Measurements from ENCODE around the gene PER3. TPM values are rescaled to one million over a fixed set of nuclear protein-coding genes. Genes with fewer than 3 reads are reported as not detected.
"Not testable (repeated sequence)": the region's sequence is repeated elsewhere in the genome, so short reads cannot be mapped to it uniquely, and the experiment has no call there.

PER3 gene
- total RNA-seq, 1 donor = 22.4 TPM

DNA sequence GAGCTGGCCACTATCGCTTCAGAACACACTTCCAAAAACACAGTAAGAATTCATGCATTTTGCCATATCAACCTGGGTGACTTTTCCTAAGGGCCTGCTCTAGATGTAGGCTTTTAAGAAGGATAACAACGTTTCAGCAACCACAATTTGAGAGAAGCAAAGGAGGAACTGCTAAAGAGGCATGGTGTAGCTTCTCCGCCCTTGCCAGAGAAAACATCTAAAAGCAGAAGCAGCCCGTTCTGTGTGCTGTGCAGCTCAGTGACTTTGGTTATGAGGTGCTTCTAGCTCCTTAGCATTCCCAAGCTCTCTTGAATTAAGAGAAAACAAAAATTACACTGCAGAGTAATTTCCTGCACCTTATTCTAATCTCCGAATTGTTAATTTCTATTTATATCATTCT lies 2.7 kb downstream of the PER3 start:
- Histone ChIP-seq H3K27me3 (ENCODE audit: insufficient read depth, low read length) (no peaks in the 10 kb centered on the region), H2AFZ (ENCODE audit: low read length) (no peak overlapping the region), H3K27ac (ENCODE audit: low read depth, low read length) (no peak overlapping the region), H3K4me2 (ENCODE audit: insufficient read depth, low read length) (no peak overlapping the region), H3K4me3 (ENCODE audit: insufficient read depth, low read length) (no peak overlapping the region), H3K36me3 (ENCODE audit: insufficient read depth, low read length) (peaks cover 39% of the 10 kb centered on the region), H4K20me1 (ENCODE audit: insufficient read depth, low read length) (no peaks in the 10 kb centered on the region), H3K79me2 (ENCODE audit: insufficient read depth, low read length) (no peaks in the 10 kb centered on the region), H3K9me3 (ENCODE audit: low read depth, low read length) (peaks cover 2% of the 10 kb centered on the region), H3K4me1 (ENCODE audit: insufficient read depth, low read length) (peaks cover 8% of the 10 kb centered on the region)
- no peak for TF ChIP-seq CTCF (IDR thresholded peaks at IDR 0.05; ENCODE audit: extremely low read depth, low read depth, low read length)
- DNase-seq (ENCODE audit: insufficient read length, low spot score, missing footprints) = no peak

GRCh38 chr1:7789828-7790227 lies 5.7 kb downstream of the PER3 start:
- H3K27ac ChIP-seq (ENCODE audit: low read depth, low read length) = no peak overlapping the region
- H3K79me2 ChIP-seq (ENCODE audit: insufficient read depth, low read length) = no peaks in the 10 kb centered on the region
- H3K36me3 ChIP-seq (ENCODE audit: insufficient read depth, low read length) = peaks cover 42% of the 10 kb centered on the region
- H3K27me3 ChIP-seq (ENCODE audit: insufficient read depth, low read length) = no peaks in the 10 kb centered on the region
- no peak for DNase-seq (ENCODE audit: insufficient read length, low spot score, missing footprints)
- no peak for TF ChIP-seq CTCF (IDR thresholded peaks at IDR 0.05; ENCODE audit: extremely low read depth, low read depth, low read length)
- no peaks in the 10 kb centered on the region for H4K20me1 ChIP-seq (ENCODE audit: insufficient read depth, low read length)
- peaks cover 4% of the 10 kb centered on the region for H3K4me1 ChIP-seq (ENCODE audit: insufficient read depth, low read length)
- no peak overlapping the region for H3K4me2 ChIP-seq (ENCODE audit: insufficient read depth, low read length)
- H2AFZ ChIP-seq (ENCODE audit: low read length) = no peak overlapping the region
- no peak overlapping the region for H3K4me3 ChIP-seq (ENCODE audit: insufficient read depth, low read length)
- peaks cover 2% of the 10 kb centered on the region for H3K9me3 ChIP-seq (ENCODE audit: low read depth, low read length)

- H3K27me3 ChIP-seq (ENCODE audit: insufficient read depth, low read length); H3K27ac ChIP-seq (ENCODE audit: low read depth, low read length); H4K20me1 ChIP-seq (ENCODE audit: insufficient read depth, low read length); H3K79me2 ChIP-seq (ENCODE audit: insufficient read depth, low read length); H3K9me3 ChIP-seq (ENCODE audit: low read depth, low read length); H2AFZ ChIP-seq (ENCODE audit: low read length); H3K4me1 ChIP-seq (ENCODE audit: insufficient read depth, low read length); H3K4me3 ChIP-seq (ENCODE audit: insufficient read depth, low read length); H3K4me2 ChIP-seq (ENCODE audit: insufficient read depth, low read length); DNase-seq (ENCODE audit: insufficient read length, low spot score, missing footprints): not testable (repeated sequence)
- peaks cover 36% of the 10 kb centered on the region for H3K36me3 ChIP-seq (ENCODE audit: insufficient read depth, low read length)
Observed at GRCh38 chr1:7791027-7791426, 6.9 kb downstream of the PER3 start.

GRCh38 chr1:7795406-7795805 lies 11.3 kb downstream of the PER3 start:
- no peak overlapping the region for H3K4me3 ChIP-seq (ENCODE audit: insufficient read depth, low read length)
- peaks cover 2% of the 10 kb centered on the region for H3K9me3 ChIP-seq (ENCODE audit: low read depth, low read length)
- no peaks in the 10 kb centered on the region for H3K79me2 ChIP-seq (ENCODE audit: insufficient read depth, low read length)
- no peak overlapping the region for H2AFZ ChIP-seq (ENCODE audit: low read length)
- H3K27me3 ChIP-seq (ENCODE audit: insufficient read depth, low read length) = no peaks in the 10 kb centered on the region
- H3K36me3 ChIP-seq (ENCODE audit: insufficient read depth, low read length) = peaks cover 13% of the 10 kb centered on the region
- no peaks in the 10 kb centered on the region for H4K20me1 ChIP-seq (ENCODE audit: insufficient read depth, low read length)
- no peak overlapping the region for H3K4me2 ChIP-seq (ENCODE audit: insufficient read depth, low read length)
- no peak for DNase-seq (ENCODE audit: insufficient read length, low spot score, missing footprints)
- H3K4me1 ChIP-seq (ENCODE audit: insufficient read depth, low read length) = no peaks in the 10 kb centered on the region
- no peak overlapping the region for H3K27ac ChIP-seq (ENCODE audit: low read depth, low read length)
- TF ChIP-seq CTCF (IDR thresholded peaks at IDR 0.05; ENCODE audit: extremely low read depth, low read depth, low read length) = no peak

All from osteoblast (primary cell).